Fibroblast of the conjunctiva (primary cell): ENCODE results near the gene PDHX.
"Not testable (repeated sequence)": the region's sequence is repeated elsewhere in the genome, so short reads cannot be mapped to it uniquely, and the experiment has no call there.

Source experiments
- DNase-seq: peaks from one replicate; pipeline ENCODE4 v3.0.0-alpha.2; 2010; ENCODE audit warnings: low read depth

PDHX gene

DNA sequence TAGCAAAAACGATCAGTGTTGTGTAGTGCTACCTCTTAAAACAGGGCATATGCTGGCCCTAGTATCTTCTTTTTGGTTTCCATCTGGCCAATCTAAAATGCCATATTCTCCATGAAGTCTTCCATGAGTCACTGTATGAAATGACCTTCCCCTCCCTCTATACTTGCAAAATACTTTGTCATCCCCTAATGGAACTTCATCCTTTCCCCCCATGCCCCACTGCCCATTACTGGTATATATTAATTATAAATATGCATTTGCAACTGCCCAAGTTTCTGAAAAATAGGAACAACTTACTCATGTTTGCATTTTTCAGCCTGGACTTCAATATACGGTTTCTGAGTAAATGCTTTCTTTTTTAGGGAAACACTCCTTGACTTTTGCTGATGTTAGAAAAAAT is 4.7 kb upstream of the PDHX start:
- no peak for DNase-seq

DNA sequence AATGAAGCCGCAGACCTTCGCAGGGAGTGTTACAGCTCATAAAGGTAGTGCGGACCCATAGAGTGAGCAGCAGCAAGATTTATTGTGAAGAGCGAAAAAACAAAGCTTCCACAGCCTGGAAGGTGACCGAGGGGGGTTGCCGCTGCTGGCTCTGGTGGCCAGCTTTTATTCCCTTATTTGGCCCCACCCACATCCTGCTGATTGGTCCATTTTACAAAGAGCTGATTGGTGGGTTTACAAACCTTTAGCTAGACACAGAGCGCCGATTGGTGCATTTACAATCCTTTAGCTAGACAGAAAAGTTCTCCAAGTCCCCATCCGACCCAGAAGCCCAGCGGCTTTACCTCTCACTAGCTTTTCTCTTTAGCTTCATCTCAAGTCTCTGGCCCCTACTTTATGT is 2.9 kb upstream of the PDHX start:
- not testable (repeated sequence) for DNase-seq

DNA sequence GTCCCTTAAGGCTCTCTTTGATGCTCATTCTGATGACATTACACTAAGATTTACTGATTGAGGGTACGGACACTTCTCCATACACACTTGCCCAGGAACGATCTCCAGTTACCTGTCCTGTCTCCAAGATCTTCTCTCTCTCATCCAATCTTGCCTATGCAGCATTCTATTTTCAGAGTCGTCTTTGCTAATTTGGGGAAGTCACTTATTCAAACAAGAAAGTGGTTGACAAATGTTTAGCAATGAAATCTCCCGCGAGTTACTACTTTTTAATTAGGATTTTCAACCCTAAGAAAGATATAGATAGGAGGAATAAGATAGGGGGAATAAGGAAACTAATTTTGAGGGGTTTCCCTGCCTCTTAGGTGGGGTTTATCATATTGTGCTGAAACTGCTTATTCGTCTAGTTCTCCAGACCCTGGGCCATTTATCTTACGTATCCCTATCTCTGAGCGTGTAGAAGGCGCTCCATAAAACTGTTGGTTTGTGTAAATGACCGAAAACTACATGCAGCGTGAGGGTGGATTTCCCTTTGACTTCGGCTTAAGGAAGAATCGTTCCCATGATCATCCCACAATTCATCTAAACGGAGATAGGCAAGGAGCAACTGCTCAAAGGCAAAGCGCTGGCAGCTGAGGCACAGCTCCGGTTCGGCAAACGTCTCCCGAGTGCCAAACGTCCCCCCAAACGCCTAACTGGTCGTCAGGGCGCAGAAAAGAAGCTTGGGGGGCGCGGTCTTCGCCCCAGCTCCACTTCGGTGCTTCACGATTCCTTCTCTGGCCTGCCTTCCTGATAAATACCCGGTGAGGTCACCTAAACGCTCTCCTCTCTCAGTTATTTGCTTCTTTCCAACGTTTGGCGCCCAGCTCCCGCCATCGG is 1.0 kb upstream of the PDHX start:
- no peak for DNase-seq

DNA sequence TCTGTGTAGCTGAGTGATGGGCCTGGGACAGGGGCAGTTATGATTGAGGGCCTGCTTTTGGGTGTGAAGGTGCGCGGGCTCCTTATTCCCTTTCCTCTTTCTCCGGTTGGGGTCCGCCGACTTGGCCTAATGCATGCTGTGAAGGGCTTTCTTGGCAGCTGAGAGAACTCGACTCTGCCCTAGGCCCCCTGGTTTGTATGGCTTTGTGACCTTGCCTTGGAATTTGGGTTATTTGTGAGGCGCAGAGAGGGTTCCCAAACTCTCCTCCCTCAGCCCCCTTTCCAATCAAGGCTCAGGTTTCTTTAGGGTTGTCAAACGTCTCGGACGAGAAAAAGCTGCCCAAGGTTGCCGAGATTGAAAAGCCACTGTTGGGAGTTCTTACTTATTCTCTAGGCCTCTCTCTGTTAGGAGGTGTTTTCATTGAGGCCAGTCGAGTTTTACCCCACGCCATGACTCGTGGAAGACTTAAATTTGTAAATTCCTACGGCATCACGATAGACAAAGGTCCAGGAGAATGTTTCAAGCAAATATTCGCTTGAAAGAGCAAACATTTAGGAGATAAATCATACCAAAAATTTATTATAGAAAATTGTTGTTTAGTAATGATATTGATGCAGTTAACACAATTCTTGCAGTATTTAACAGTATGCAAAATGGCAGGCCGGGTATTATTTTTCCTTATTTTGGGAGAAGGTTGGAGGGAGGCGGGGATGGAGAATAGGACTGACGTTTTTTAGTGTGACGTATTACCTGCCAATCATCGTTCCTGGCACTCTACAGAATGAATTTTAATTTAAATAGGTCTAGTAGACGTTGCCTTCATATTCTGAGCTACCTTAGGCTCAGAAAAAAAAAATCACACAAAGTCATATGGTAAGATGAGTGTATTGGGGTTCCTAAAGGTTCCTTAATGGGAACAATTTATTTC is 689 bp downstream of the PDHX start:
- no peak for DNase-seq

DNA sequence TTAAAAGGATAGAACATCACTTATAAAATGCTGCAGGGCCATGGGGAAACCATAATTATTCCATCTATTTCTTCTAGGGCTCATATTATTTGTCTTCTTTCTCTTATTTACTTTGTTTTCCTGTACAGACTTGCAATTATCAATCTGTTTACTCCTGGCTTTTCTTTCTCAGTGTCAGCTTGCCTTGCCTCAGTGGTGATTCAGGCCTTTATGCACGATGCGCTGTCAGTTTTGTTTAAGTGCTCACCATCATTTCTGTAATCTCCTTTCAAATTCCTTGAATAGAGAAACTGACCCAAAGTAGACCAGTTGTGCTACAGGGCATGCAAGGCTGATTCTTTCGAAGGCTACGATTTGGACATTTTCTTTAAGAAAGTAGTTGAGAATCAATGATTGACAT is 4.7 kb downstream of the PDHX start:
- no peak for DNase-seq

DNA sequence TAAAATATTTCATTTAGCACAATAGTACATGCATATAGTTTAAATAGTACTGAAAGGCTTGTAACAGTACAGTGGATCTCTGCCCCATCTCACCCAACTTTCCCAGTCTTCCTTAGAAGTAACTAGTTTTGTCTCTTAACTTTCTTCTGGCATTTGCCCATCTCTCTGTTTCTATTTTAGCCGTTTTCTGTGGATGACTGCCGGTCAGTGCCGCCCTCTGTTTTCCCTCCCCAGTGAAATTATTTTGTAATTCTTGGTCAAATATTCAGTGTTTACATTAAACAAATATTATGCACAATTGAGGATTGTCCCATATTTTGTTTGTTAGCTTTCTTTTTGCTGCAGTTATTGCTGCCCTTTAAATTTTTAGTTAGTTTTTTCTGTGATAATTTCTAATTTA is 8.3 kb downstream of the PDHX start:
- no peak for DNase-seq

DNA sequence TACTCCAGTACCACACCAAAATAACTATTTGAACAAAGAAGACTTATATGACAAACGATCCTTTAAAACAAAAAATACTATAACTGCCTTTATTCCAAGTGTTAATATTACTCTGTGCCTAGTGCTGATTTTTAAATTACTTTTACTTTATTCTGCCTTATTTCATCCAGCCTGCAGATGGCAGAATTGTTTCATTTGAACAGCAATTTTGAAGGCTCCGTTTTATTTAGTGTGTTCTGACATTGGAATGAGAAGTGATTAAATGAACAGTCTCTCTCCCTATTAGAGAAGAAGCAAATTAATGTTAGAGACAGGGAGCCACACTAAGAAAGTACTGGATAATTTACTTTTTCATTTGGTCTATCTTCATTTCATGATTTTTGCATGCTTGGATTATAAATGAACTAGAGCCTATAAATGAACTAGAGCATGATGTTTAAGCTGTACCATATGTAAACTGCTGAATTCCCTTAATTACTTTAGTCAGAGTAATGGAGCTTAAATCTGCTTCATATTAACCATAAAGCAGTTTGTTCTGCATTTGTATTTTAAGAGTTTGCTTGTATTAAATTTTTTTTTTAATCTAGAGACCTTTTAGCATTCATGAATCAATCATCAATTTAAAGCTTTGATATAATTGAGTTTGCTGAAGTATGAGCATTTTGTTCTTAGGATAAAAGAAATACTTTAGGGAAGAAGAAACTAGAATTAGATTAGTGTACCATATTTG is 9.8 kb downstream of the PDHX start:
- DNase-seq, result peak; percentile 46

DNA sequence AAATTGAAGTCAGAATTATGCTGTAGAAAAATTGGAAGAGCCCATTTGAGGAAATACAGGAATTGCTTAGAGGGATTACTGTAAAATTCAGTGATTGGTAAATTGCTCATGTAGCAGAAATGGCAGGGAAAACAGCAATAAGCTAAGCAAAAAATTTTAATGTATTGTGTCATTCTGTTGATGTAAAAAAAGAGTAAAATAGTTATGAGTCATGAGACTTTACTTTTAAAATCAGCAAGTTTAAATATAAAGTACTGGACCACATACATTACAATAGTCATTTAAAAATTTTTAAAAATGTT is 10.4 kb downstream of the PDHX start:
- no peak for DNase-seq

DNA sequence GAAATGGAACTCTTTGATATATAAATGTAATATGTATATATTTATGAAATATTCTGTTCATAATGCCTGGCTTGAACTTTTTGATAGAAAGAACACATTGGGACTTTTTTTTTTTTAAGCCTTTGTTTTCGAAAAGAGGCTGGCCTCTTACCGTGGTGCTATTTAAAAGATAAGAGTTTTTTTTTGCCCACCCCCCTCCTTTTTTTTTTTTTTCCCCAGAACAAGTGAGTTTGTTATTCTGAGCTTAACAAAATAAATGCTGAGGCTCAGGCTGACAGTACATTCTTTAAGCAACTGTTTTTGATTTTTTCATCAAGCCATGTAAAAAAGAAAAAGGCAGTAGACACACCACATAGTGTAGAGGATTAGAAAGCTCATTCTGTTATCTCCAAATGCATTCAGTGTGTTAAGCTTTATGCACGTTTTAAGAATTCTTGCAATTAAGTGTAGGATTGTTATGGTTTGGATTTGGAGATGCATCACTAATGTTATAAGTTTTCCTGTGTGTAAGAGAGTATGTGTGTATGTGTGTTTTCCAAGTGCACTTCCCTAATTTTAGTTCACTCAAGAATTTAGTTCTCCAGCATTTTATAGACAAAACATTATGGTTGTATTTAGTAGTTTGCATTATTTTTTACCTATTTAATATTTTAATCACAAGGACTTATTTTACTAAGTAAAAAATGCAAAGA is 12.0 kb downstream of the PDHX start:
- DNase-seq, result no peak

DNA sequence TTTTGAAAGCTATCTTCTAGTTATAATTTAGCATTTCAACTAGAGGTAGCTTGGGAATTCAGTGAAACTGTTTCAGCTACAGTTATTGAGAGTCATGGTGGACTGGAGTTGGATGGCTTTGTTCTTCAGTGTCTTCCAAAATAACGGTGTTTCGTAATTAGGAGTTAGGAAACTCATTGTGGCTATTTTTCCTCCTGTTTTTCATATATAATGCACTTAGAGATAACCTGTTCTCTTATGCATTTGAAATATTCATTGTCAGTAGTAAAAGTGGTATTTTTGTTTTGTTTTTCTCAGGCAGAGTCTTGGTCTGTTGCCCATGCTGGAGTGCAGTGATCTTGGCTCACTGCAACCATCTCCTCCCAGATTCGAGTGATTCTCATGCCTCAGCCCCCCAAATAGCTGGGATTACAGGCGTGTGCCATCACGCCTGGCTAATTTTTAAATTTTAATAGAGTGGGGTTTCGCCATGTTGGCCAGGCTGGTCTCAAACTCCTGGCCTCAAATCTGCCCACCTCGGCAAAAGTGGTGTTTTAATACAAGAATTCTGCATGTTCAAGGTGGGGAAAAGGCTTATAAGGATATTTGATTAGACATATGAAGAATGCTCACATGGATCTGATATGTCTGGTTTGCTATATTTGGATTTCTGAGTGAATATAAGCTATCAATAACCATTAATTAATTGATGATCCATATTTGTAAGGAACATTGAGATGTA is 12.7 kb downstream of the PDHX start:
- no peak for DNase-seq

DNA sequence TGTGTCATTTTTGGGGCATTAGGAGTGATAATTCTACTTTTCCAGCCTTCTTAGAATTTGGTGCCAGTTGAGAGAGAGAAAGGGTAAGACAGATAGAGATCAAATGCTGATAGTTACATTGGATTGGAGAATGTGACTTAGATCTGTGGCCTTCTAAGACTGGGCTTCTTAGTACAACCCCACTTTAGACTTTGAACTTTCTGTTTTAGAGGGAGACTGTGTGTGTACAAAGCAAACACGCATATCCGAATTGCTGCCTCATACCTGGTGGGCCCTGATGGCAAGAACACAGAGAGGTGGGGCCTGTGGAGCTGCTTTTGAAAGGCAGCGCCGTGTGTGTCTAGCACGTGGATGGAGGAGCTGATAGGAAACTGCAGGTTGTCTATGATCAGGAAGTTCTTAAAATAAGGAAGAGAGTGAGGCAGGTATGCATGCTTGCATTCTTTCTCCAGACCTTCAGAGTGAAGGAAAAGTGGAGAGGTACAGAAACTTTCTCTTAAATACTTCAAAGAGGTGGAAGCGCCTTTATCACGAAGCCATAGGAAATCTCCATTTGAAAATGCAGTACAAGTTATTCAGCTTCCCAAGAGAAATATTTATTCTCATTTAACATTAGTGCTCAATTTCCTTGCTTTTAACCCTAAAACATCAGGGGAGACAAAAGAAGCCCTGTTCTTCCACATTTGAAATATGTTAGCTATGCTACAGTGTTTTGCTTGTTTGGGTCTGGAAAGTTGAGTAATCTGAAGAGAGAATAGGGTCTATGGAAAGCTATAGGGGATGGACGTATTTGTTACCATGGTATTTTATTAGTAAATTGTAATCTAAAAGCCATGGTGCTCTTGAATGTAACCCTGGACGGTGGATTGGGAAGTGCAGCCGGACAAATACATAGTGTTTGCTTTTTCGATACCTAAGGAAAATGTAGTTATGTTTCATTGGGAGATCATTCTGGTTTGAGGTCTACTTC is 13.7 kb downstream of the PDHX start:
- no peak for DNase-seq

DNA sequence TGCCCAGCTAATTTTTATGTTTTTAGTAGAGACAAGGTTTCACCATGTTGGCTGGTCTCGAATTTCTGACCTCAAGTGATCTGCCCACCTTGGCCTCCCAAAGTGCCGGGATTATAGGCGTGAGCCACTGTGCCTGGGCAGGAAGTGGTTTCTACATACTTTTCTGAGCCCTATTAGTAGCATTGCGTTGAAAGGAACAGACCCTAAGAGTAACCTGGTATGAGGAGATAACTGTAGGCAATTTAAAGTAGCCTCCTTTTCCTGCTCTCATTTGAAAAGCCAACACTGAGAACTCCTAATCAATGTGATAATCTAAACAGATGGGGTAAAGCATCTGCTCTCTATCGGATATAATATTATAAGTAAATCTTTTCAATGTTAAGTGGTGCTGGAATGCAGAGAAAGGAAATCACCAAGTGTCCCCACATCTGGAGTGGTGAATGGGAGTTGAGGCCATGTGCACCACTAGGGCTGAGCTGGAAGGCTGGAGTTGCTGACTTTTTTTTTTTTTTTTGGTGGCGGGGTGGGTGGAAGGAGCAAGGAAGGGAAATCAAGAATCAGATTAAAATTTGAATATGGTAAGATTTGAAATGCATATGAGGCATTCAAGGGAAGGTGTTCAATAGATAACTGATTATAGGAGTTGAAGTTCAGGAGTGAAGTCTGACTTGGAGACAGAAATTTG is 20.7 kb downstream of the PDHX start:
- no peak for DNase-seq

DNA sequence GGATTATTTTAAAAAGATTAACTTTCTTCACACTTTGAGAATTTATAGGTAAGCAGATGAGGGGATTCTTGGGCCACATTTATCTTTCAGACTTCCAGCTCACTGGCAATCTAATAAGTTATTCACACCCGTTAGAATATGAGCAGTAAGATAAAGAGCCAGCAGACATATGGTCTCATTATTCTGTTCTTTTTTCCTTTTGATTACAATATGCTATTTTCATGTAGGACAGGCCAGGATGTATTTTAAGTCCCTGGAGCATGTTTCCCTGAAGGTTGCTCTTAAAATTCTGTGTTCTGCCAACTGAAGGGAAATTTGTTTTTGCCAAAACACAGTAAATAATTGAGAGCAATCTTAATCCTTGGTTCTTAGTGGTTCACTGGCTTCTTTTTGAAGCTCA is 22.2 kb downstream of the PDHX start:
- no peak for DNase-seq

DNA sequence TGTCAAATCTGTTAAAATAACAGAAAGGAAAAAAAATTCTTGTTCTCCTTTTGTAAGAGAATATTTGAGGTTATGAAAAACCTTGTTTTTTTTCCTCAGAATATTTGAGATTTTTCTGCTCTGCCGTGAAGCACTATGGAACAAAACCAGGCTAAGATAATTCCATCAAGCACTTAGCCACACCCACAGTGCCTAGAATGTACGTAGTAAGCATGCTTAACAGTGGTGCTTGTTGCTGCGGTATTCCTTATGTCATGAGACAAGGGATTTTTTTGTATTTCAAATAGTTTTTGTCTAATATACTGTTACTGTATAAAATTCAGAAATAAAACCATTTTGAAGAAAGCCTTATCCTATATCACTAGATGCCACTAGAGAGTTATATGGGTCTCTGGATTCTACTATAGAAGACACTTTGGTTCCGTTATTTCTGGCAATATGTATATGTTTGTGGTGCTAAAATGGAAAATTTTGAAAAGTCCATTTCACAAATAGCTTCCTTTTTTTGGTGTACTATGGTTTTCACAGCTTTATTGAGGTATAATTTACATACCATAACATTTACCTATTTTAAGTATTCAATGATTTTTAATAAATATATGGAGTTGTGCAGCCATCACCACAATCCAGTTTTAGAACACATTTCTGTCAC is 23.7 kb downstream of the PDHX start:
- DNase-seq, result no peak

DNA sequence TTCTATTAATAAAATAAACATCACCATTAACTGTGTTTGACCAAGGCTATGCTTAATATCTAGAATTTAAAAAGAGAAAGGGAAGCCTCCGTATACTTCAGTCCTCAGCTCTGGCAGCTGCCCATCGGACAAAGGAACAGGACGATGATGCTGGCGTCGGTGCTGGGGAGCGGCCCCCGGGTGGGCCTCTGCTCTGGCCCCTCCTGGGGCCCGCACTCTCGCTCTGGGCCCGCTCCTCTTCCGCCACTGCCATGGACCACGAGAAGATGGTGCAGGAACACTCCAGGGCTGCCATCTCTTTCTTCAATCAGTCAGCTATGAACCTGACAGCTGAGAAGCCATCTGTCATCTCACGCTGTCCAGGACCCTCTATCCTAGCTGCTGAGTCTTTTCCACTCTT is 25.3 kb downstream of the PDHX start:
- DNase-seq, result no peak

DNA sequence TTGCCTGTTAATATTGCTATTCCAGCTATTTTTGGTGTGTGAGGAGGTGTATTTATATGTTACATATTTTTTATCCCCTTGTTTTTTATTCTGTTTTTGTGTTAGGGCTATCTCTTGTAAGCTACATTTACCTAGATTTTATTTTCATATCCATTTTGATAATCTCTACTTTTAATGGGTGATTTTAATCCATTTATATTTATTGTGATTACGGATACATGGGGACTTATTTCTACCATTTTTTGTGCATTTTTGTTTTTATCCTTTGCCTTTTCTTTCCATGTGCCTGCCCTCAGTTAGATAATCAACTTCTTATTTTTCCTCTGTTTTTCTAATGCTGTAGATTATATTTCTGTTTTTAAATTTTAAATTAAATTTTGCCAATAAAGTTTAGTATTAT is 28.3 kb downstream of the PDHX start:
- DNase-seq, result no peak

DNA sequence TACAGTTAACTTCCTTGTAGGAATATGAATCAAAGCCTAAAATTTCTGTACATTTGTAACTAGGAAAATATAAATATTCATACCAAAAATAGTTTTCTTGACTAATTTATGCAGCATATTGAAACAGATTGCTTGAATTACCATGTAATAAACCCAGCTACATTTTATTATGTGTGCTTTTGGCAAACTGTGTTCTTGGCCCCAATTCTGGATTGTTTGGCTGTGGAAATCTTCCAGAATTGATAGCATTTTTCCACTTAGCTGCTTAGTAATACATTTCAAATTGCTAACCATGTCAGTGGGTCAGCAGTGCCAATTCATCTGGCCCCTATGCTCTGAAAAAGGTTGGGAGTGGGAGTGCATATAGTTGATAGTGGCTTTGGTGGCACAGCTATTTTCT is 32.3 kb downstream of the PDHX start:
- no peak for DNase-seq

DNA sequence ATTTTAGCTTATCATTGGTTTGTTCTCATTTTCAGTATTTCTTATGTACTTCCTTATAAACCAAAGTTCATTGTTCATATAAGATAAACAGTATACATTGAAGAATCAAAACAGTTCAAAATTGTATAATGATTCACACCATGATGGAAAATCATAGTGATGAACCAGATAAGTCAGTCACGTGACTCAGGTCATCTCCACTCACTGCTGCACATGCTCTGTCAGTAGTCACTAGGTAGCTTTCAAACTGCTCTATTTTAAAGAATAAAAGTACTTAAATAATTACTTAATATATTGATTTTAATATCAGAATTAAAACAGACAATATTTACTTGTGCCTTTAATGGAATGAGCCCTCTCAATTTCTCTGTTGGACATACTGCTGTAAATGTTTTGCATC is 37.5 kb downstream of the PDHX start:
- no peak for DNase-seq

DNA sequence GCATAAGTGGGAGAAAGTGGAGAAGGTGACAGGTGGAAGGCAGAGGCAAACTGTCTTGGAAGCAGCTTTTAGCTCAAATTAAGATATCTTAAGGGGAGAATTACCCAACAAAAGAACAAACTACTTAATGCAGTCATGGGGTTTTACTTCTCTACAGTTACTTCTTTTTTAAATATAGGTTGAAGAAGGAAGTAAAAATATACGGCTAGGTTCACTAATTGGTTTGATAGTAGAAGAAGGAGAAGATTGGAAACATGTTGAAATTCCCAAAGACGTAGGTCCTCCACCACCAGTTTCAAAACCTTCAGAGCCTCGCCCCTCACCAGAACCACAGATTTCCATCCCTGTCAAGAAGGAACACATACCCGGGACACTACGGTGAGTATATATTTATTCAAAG is 40.8 kb downstream of the PDHX start:
- no peak for DNase-seq
